HL-60/S4 (cell line): ENCODE results near the gene BMPR1B.
"Not testable (repeated sequence)": the region's sequence is repeated elsewhere in the genome, so short reads cannot be mapped to it uniquely, and the experiment has no call there.

Experiments used
- in situ Hi-C: fragments of 300-500 bp; cut with MboI; formaldehyde crosslinking; loops from 2 replicates; pipeline ENCODE4 v1.14.3; 2022; ENCODE audit warnings: low sequenced_read_pairs

The BMPR1B gene

DNA sequence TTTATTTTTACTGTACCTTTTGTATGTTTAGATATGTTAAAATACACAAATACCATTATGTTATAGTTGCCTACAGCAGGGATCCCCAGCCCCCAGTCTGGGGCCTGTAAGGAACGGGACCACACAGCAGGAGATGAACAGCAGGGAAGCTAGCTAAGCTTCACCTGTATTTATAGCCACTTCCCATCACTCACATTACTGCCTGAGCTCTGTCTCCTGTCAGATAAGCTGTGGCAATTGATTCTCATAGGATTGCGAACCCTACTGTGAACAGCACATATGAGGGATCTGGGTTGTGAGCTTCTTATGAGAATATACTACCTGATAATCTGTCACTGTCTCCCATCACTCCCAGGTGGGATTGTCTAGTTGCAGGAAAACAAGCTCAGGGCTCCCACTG lies 73.9 kb downstream of the BMPR1B start:
- in situ Hi-C loops = no loop called here

- in situ Hi-C loops = not testable (repeated sequence)
These were observed 74.6 kb downstream of the BMPR1B start for GRCh38 chr4:94832329-94832728.

DNA sequence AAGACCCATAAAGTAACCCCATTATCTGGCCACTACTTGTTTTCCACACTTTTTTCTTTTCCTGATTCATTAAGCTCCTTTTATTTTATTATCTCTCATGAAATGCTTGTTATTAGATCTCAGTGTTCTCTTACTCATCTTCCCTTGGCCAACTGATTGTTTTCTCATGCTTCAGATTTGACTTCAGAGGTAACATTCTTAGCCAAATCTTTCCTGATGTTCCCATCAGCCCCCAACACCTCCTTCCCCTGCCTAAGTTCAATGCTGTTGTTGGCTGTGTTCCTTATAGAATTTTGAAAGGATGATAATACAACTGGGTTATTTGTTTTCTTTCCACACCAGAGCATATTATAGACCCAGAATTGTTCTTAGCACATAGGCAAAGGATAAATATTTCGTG lies 75.6 kb downstream of the BMPR1B start:
- in situ Hi-C loops = no loop called here

DNA sequence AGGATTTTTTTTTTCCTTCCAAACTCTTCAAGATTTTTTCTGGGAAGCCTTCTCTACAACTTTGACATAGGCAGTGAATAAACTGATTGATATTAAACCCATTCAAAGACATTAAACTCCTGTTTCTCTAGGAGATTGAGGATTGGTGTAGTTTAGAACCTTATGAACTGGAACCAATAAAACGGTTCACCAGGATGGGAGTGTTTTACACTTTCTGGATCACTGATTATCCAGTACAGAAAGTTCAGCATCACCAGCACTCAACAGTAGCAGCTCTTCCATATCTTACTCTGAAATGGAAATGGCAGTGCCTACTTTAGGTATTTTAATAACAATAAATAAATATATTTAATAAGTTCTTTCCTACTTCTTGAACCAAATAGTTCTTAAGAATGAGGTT lies 76.7 kb downstream of the BMPR1B start:
- in situ Hi-C loops = no loop called here

GRCh38 chr4:94841166-94841863 lies 83.6 kb downstream of the BMPR1B start:
- in situ Hi-C loops = not testable (repeated sequence)

- in situ Hi-C loops = no loop called here
These were observed 84.1 kb downstream of the BMPR1B start for GRCh38 chr4:94841864-94842221.

DNA sequence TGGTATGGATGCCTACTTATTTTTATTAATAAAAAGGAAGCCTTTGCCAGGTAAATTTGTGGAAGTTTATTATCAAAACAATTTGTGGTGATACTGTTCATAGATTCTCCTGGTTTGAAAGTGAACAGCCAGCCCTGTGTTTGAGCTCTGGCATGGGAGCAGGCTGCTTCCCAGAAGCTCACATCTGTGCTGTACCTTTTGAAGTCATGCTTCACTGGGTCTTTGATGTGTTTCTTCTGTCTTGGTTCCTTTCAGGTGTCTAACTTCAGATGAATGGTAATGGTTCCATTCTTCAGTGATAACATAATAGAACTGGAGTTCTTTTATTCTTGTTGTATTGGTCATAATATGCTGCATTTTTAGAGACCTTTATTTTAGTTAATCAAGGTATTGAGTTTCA lies 85.5 kb downstream of the BMPR1B start:
- in situ Hi-C loops = no loop called here

DNA sequence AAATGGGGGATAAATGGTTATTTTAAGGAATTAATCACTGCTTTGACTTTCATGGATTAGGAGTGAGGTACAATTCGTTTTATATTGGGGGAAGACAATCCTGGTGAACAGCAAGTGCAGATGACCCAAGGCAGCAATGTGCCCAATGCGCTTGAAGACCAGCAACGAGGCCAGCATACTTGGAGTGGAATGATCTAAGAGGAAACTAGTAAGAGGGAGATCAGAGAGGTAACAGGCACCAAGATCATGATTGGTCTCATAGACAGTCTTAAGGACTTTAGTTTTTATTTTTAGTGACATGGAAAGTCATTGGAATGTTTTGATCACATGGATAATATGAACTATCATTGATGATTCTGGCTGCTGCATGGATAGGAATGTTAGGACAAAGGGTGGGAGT lies 90.6 kb downstream of the BMPR1B start:
- in situ Hi-C loops = no loop called here

GRCh38 chr4:94849901-94850300 lies 92.1 kb downstream of the BMPR1B start:
- in situ Hi-C loops = no loop called here

DNA sequence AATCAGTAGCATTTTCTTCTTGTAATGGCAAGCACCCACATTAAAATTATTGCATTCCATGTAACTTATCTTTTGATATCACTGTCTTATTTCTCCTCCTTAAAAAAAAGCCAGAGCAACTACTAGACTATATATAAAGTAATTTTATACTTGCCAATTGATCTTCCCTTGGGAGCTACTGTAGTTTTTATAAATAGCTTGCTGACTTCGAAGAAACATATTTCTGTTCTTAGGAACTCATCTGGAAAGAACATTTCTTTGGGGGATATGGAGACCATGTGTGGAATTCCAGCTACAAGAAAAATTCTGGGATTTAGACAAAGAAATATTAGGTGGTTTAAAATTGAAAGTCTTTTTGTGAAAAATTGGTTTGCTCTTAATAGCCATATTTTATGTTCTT lies 94.9 kb downstream of the BMPR1B start:
- in situ Hi-C loops = no loop called here

DNA sequence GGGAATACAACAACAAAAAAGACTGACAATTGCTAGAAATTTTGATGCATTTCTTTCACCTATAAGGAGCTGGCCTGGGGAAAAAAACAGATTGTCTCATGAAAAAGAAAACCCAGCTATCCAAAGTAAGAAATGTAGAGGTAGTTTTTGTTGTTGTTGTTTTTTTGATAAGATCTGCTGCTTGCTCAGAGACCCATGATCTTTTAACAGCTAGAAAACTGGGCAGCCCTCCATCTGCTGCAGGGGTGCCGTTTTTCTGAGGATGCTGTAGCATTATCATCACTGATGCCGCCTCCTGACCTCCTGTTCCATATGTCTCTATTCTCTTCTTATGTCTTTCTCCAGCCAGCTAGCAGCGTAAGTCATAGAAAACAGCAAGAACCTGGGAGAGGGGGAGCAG lies 98.3 kb downstream of the BMPR1B start:
- in situ Hi-C loops = no loop called here

GRCh38 chr4:94870146-94870545 lies 112.4 kb downstream of the BMPR1B start:
- in situ Hi-C loops = no loop called here

GRCh38 chr4:94871644-94872305 lies 114.0 kb downstream of the BMPR1B start:
- in situ Hi-C loops = no loop called here

GRCh38 chr4:94877973-94878372 lies 120.2 kb downstream of the BMPR1B start:
- in situ Hi-C loops = no loop called here

- in situ Hi-C loops = no loop called here
These were observed 123.2 kb downstream of the BMPR1B start for GRCh38 chr4:94880956-94881355.

GRCh38 chr4:94882756-94883155 lies 125.0 kb downstream of the BMPR1B start:
- in situ Hi-C loops = no loop called here

- in situ Hi-C loops = no loop called here
These were observed 129.3 kb downstream of the BMPR1B start for GRCh38 chr4:94887027-94887426.

DNA sequence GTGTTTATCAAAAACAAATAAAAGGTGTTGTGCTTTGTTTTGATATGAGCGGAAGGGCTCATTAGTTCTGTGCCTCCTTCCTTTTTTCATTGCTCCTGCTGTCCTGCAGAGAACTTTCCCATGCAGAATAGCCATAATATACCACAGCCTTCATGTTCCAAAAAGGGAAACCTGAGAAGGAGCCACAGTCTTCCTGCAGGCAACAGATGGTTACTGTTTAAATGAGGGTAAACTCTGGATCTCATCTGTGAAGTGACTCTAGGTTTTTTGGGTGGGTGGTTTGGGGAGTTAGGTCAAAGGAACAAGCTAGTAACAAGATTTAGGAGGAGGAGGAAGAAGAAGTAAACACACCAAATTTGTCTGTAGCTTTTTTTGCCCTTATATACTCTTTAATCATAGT lies 131.8 kb downstream of the BMPR1B start:
- in situ Hi-C loops = no loop called here

- in situ Hi-C loops = no loop called here
These were observed 132.2 kb downstream of the BMPR1B start for GRCh38 chr4:94889946-94890345.

GRCh38 chr4:94890579-94890978 lies 132.8 kb downstream of the BMPR1B start:
- in situ Hi-C loops = no loop called here

DNA sequence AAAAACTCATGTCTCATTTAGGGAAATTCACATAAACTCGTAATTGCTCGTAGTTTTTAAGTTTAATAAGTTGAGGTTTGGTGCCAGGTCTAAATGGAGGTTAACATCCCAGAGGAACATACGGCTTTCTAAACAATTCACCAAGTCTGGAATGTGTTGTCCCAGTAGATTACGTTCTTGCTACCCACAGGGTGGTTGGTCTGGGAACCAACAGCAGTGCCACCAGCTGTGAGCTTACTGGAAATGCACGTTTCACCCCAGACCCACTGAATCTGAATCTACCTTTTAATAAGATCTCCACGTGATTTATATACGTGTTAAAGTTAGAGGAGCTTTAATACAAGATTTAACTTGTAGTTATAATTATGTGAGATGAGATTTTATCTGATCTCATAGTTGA lies 134.3 kb downstream of the BMPR1B start:
- in situ Hi-C loops = no loop called here

GRCh38 chr4:94895081-94895480 lies 137.3 kb downstream of the BMPR1B start:
- in situ Hi-C loops = no loop called here

DNA sequence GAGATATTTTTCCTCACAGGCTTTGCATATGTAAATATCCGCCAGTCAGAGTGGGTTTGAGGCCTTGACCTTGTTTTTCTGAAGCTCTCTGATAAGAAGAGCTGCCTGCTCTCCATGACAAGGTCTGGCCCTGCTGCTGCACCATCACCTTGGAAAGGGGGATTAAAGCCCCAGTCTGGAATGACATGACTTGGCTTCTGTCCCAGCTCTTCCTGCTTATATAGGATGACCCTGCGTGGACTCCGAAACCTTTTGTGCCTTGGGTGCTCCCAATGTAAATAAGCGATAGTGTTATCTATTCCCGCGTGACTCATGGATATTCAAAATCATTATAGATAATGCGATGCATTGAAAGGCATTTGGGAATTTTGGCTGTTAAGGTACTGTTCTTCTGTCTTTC lies 139.3 kb downstream of the BMPR1B start:
- in situ Hi-C loops = no loop called here
